GF-D8 (cell line): ENCODE data around the gene ODAD4.
"Not testable (repeated sequence)": the region's sequence is repeated elsewhere in the genome, so short reads cannot be mapped to it uniquely, and the experiment has no call there.

Experiments
- DNase-seq: peaks from one replicate; lab custom pipeline; 2025; lab: John Stamatoyannopoulos, UW

Gene ODAD4

DNA sequence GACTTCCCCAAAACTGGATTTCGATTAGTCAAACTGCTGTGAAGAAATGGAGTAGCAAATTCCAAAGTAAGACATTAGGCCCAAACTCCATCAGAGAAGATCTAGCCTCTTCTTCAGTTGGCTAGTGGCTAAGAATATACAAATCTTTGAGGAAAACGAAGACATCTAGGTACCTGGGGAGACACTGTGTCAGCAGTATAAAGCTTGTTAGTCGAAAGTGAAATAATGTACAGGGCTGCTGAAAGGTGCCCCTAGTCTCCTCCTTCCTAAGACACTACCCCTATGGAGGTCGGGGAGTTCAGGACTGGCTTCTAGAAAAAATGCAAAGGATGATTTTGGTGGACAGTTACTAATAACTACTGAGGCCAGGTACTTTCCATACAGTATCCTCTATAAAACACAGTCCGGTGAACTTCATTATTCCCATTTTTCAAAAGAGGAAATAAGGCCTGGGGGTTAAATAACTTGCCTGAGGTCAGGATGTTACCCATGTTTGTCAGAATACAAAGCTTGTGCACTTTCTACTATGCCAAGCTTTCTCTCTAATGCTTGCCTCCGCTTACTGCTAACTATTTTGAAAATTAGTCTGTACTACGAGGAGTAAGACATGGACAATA lies 71.9 kb downstream of the ODAD4 start:
- no peak for DNase-seq

DNA sequence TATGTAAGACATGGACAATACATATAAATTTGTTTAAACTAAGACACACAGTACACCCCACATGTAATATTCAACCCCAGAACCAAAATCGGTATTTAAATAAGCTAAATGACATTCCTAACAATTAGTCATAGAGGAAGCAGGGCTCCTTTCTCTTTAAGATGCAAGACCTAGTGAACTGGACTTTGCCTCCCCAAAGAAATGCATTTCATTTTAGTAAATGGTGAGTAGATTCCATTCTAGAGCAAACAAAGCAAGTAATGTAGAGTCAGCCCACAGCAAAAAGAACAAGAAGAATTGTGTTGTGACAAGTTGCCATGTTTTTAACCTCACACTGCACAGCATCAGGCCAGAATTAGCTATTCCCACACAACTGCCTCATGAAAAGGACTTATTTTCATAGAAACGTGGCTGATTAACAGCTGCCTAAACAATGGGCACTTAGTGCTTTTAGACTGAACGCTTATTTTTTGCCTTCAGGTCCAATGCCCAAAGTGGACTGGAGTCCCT lies 72.4 kb downstream of the ODAD4 start:
- no peak for DNase-seq

DNA sequence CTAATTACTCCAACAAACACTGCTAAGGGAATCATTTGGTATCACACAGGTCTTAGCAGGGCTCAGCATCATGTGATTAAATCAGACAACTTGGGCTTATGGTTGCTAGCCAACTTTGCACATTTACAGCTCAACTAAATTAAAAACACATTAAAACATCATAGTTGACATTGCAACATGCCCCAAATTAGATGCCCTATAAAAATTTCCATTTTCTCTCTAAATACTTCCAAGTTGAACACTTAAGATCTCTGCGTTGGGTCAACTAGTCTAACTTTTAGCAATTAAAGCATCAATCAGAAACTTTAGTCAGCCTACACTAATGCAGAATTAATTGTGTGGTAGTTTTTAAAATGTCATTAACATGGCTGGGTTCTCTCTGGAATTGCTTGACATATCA lies 74.7 kb downstream of the ODAD4 start:
- DNase-seq = no peak

DNA sequence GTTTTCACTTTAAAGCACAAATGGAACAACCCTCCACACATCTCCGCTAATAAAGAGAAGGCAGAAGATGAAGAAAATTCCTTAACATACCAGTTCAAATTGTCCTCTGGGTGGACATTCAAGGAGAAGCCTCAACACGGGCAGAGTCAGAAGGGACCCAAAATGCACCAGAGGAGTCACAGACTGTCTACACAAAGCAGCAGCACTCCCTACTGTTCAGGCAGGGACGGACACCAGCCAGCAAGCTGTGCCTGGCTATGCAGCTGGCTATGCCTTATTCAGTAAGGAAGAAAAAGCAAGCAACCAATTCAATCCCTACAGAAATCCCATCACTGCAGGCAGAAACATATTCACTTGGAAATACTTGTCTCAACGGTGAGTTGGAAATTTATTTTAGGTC lies 78.8 kb downstream of the ODAD4 start:
- DNase-seq = no peak

DNA sequence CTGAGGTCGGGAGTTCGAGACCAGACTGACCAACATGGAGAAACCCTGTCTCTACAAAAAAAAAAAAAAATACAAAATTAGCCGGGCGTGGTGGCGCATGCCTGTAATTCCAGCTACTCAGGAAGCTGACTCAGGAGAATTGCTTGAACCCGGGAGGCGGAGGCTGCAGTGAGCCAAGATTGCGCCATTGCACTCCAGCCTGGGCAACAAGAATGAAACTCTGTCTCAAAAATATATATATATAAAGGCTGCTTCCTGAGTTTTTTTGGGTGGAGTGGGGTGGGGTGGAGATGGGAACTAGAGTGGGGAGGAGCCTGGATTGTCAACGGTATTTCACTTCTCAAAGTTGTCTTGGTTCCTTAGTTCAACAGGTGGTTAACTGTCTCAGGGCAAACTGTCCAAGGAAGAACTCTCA lies 79.9 kb downstream of the ODAD4 start:
- DNase-seq = peak; percentile 23

DNA sequence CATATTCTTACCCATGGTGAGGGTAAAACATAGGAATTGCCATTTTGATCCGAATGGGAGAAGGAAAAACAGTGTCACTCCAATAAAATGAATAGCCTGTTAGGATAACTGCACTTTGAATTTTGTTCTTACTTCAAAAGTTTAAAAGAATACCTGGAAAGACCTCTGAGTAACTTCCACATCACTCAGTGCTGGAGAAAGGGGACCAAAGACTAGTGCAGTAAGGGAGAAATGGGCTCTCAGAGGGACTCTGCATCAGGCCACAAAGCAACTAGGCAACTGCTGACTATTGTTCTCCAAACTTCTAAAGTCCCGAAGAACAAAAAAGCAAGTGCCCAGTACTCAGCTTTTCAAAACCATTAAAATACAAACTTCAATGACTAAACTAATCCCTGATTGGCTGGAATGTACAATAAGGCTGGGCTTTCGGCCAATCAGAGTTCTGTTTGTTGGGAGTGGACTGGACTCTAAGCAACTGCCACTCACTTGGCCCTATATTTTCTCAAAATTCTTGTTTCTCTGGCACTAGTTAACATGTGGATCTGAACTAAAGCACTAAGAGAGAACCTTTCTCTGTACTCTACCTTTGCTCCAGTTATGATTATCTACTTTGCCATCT lies 80.6 kb downstream of the ODAD4 start:
- no peak for DNase-seq

DNA sequence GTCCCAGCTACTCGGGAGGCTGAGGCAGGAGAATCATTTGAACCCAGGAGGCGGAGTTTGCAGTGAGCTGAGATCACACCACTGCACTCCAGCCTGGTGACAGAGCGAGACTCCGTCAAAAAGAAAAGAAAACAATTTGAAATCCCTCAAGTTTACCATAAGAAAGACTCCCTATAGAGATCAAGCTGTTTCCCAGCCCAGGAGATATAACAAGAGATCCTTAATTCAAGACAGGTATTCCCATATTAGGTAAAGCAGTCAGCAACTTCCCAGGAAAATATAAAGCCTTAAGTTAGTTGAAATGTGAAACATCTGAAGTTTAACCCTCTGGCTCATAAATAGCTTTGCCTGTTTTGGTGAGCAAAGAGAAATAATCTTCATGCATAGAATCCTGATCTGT lies 81.9 kb downstream of the ODAD4 start:
- DNase-seq = not testable (repeated sequence)

DNA sequence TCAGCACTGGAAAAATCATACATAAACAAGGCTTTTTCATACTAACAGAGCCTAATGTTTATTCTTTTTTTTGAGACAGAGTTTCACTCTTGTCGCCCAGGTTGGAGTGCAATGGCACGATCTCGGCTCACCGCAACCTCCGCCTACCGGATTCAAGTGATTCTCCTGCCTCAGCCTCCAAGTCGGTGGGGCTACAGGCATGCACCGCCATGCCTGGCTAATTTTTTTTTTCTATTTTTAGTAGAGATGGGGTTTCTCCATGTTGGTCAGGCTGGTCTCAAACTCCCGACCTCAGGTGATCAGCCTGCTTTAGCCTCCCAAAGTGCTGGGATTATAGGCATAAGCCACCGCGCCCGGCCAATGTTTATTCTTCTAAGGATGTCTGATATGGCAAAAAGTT lies 83.3 kb downstream of the ODAD4 start:
- DNase-seq = not testable (repeated sequence)
